Tibial nerve (tissue), 4 donors: ENCODE measurements around the gene TBCD. TPM values are rescaled to one million over a fixed set of nuclear protein-coding genes. Genes with fewer than 3 reads are reported as not detected.

Experiments
- DNase-seq, 2 donors: peaks; one replicate each; pipeline ENCODE4 v3.0.0-alpha.2; 2019; ENCODE audit warnings: low spot score in 2 of 2
- H3K27ac ChIP-seq, 4 donors: fragments of 200-600 bp; sonication (generic) in 3 of 4; one replicate each; pipeline ENCODE4 v1.5.1; 2017 to 2019; ENCODE audit warnings: mild to moderate bottlenecking in 1 of 4
- H3K27me3 ChIP-seq, 2 donors: fragments of 200-600 bp; sonication (generic) in 1 of 2; one replicate each; pipeline versions ENCODE4 v1.5.1 to v1.6.0; 2017 to 2019
- H3K36me3 ChIP-seq, 3 donors: fragments of 200-600 bp; sonication (generic); one replicate each; pipeline ENCODE4 v1.5.1; 2018 to 2019
- H3K4me1 ChIP-seq, 4 donors: fragments of 200-600 bp; sonication (generic) in 3 of 4; one replicate each; pipeline ENCODE4 v1.5.1; 2017 to 2019
- H3K4me3 ChIP-seq, 4 donors: fragments of 200-600 bp; sonication (generic) in 3 of 4; one replicate each; pipeline ENCODE4 v1.5.1; 2017 to 2019; ENCODE audit warnings: mild to moderate bottlenecking in 1 of 4, moderate library complexity in 1 of 4
- H3K9me3 ChIP-seq, 4 donors: fragments of 200-600 bp; sonication (generic) in 3 of 4; one replicate each; pipeline ENCODE4 v1.5.1; 2017 to 2019
- CTCF ChIP-seq, 5 experiments: fragments of 200-600 bp in 3 of 5; fragments of 450-650 bp in 2 of 5; sonication (generic) in 3 of 5; IDR thresholded peaks; one replicate each; pipeline ENCODE4 v1.5.1; 2016 to 2019; ENCODE audit warnings: antibody characterized with exemption in 5 of 5, mild to moderate bottlenecking in 3 of 5, moderate library complexity in 2 of 5
- EP300 ChIP-seq, 2 donors: sonication (generic); formaldehyde crosslinking; IDR thresholded peaks; one replicate each; pipeline ENCODE4 v1.6.1; 2017; ENCODE audit warnings: antibody characterized with exemption in 2 of 2, mild to moderate bottlenecking in 1 of 2
- POLR2A ChIP-seq, 2 donors: fragments of 450-650 bp; IDR thresholded peaks; one replicate each; pipeline ENCODE4 v1.6.1; 2017; ENCODE audit warnings: antibody characterized with exemption in 2 of 2, mild to moderate bottlenecking in 2 of 2, moderate library complexity in 2 of 2
- WGBS, 2 donors: methylation state at CpG; one replicate each; pipeline ENCODE4 v1.1.5; 2018; 5-methylcytosine and 5-hydroxymethylcytosine counted together
- total RNA-seq, 4 donors: library from RNA; depleted of rRNA; stranded (reverse); fragments of >200 nt; gene quantifications; one replicate each; pipeline ENCODE4 v1.1.0, GENCODE V29; 2016

TBCD gene
- total RNA-seq, 4 donors from 2014 or later = 42.6 to 115 (median 87.9) TPM

- no peak overlapping the region for H3K27ac ChIP-seq
- no peaks in the 10 kb centered on the region for H3K4me1 ChIP-seq
- WGBS, 2 donors = 87 to 88% methylated on average over 18 to 19 of the region's 19 CpGs
- H3K9me3 ChIP-seq = no peaks in the 10 kb centered on the region
- peaks cover 0 to 69% (median 0%) of the 10 kb centered on the region in 3 donors for H3K36me3 ChIP-seq
- H3K4me3 ChIP-seq = no peak overlapping the region
- no peak for DNase-seq
- TF ChIP-seq EP300 (IDR thresholded peaks at IDR 0.05) = no peak
- no peak for TF ChIP-seq CTCF (IDR thresholded peaks at IDR 0.05)
- no peak for TF ChIP-seq POLR2A (IDR thresholded peaks at IDR 0.05)
- no peaks in the 10 kb centered on the region for H3K27me3 ChIP-seq
Measured at GRCh38 chr17:82922646-82923045, 170.8 kb downstream of the TBCD start.

- Histone ChIP-seq H3K9me3 (no peaks in the 10 kb centered on the region), H3K4me1 (no peaks in the 10 kb centered on the region), H3K4me3 (no peak overlapping the region), H3K36me3 (peaks cover 0 to 78% (median 0%) of the 10 kb centered on the region in 3 donors), H3K27me3 (no peaks in the 10 kb centered on the region), H3K27ac (no peak overlapping the region)
- 93 to 94% methylated on average over 18 to 25 of the region's 25 CpGs for WGBS, 2 donors
- TF ChIP-seq POLR2A (IDR thresholded peaks at IDR 0.05) = no peak
- no peak for TF ChIP-seq EP300 (IDR thresholded peaks at IDR 0.05)
- no peak for TF ChIP-seq CTCF (IDR thresholded peaks at IDR 0.05)
- DNase-seq = no peak
Measured at GRCh38 chr17:82923366-82924113, 171.7 kb downstream of the TBCD start.

- H3K27ac ChIP-seq = no peak overlapping the region
- no peak for TF ChIP-seq EP300 (IDR thresholded peaks at IDR 0.05)
- no peak for TF ChIP-seq POLR2A (IDR thresholded peaks at IDR 0.05)
- no peaks in the 10 kb centered on the region for H3K4me1 ChIP-seq
- peaks cover 0 to 85% (median 0%) of the 10 kb centered on the region in 3 donors for H3K36me3 ChIP-seq
- 94 to 95% methylated on average over 13 of the region's 13 CpGs for WGBS, 2 donors
- no peaks in the 10 kb centered on the region for H3K9me3 ChIP-seq
- H3K27me3 ChIP-seq = no peaks in the 10 kb centered on the region
- H3K4me3 ChIP-seq = no peak overlapping the region
- DNase-seq = no peak
Measured at GRCh38 chr17:82924214-82924613, 172.3 kb downstream of the TBCD start.

- H3K9me3 ChIP-seq = no peaks in the 10 kb centered on the region
- no peak for DNase-seq
- H3K27me3 ChIP-seq = no peaks in the 10 kb centered on the region
- no peak overlapping the region for H3K4me3 ChIP-seq
- TF ChIP-seq CTCF (IDR thresholded peaks at IDR 0.05) (no peak), EP300 (IDR thresholded peaks at IDR 0.05) (no peak), POLR2A (IDR thresholded peaks at IDR 0.05) (no peak)
- WGBS, 2 donors = 90 to 92% methylated on average over 19 of the region's 19 CpGs
- no peak overlapping the region for H3K27ac ChIP-seq
- H3K4me1 ChIP-seq = no peaks in the 10 kb centered on the region
- peaks cover 0 to 87% (median 0%) of the 10 kb centered on the region in 3 donors for H3K36me3 ChIP-seq
Measured at GRCh38 chr17:82924812-82925211, 172.9 kb downstream of the TBCD start.

GRCh38 chr17:82925336-82925735 lies 173.5 kb downstream of the TBCD start:
- Histone ChIP-seq H3K4me1 (no peaks in the 10 kb centered on the region), H3K36me3 (peaks cover under 1 to 88% (median 3%) of the 10 kb centered on the region in 3 donors), H3K27me3 (no peaks in the 10 kb centered on the region), H3K27ac (no peak overlapping the region), H3K9me3 (no peaks in the 10 kb centered on the region), H3K4me3 (no peak overlapping the region)
- no peak for TF ChIP-seq EP300 (IDR thresholded peaks at IDR 0.05)
- no peak for TF ChIP-seq POLR2A (IDR thresholded peaks at IDR 0.05)
- DNase-seq = no peak
- WGBS, 2 donors = 81 to 91% methylated on average over 6 to 18 of the region's 18 CpGs

GRCh38 chr17:82926081-82926480 lies 174.2 kb downstream of the TBCD start:
- Histone ChIP-seq H3K9me3 (no peaks in the 10 kb centered on the region), H3K27ac (no peak overlapping the region), H3K4me3 (no peak overlapping the region), H3K4me1 (peaks cover 0 to 4% (median 0%) of the 10 kb centered on the region in 4 donors), H3K36me3 (peaks cover 3 to 92% (median 8%) of the 10 kb centered on the region in 3 donors), H3K27me3 (no peaks in the 10 kb centered on the region)
- TF ChIP-seq EP300 (IDR thresholded peaks at IDR 0.05) = no peak
- TF ChIP-seq CTCF (IDR thresholded peaks at IDR 0.05) = no peak
- TF ChIP-seq POLR2A (IDR thresholded peaks at IDR 0.05) = no peak
- WGBS, 2 donors = 96 to 97% methylated on average over 3 to 6 of the region's 12 CpGs
- no peak for DNase-seq
